SK-N-SH treated with all-trans-retinoic acid at 6 μM for 48 hours (cell line): ENCODE data around the gene FIGNL2.

Source experiments
- CSRNP3 ChIP-seq: fragments of 250-450 bp; sonication (Bioruptor Pico); IDR thresholded peaks from 2 replicates; pipeline ENCODE4 v1.5.1; 2021; ENCODE audit warnings: mild to moderate bottlenecking, moderate library complexity
- ESRRG ChIP-seq: fragments of 250-450 bp; sonication (Bioruptor Pico); IDR thresholded peaks from 2 replicates; pipeline ENCODE4 v1.6.1; 2021; ENCODE audit warnings: mild to moderate bottlenecking
- GLIS3 ChIP-seq: fragments of 250-450 bp; sonication (Bioruptor Pico); IDR thresholded peaks from 2 replicates; pipeline ENCODE4 v1.5.0; 2020; ENCODE audit warnings: mild to moderate bottlenecking, moderate library complexity
- PATZ1 ChIP-seq: fragments of 250-450 bp; sonication (Bioruptor Pico); IDR thresholded peaks from 2 replicates; pipeline ENCODE4 v1.8.0; 2020; ENCODE audit warnings: mild to moderate bottlenecking, moderate library complexity, borderline replicate concordance
- POU6F1 ChIP-seq: fragments of 250-450 bp; sonication (Bioruptor Pico); IDR thresholded peaks from 2 replicates; pipeline ENCODE4 v1.8.0; 2021; ENCODE audit warnings: low read depth, mild to moderate bottlenecking, moderate library complexity, borderline replicate concordance
- PPARA ChIP-seq: fragments of 250-450 bp; sonication (Bioruptor Pico); IDR thresholded peaks from 2 replicates; pipeline ENCODE4 v1.5.0; 2020; ENCODE audit warnings: mild to moderate bottlenecking, borderline replicate concordance
- RARB ChIP-seq: fragments of 250-450 bp; sonication (Bioruptor Pico); IDR thresholded peaks from 2 replicates; pipeline ENCODE4 v1.8.0; 2021; ENCODE audit warnings: mild to moderate bottlenecking, moderate library complexity
- SNAI2 ChIP-seq: fragments of 250-450 bp; sonication (Bioruptor Pico); IDR thresholded peaks from 2 replicates; pipeline ENCODE4 v1.5.0; 2020; ENCODE audit warnings: mild to moderate bottlenecking, moderate library complexity
- TSHZ2 ChIP-seq: fragments of 250-450 bp; sonication (Bioruptor Pico); IDR thresholded peaks from 2 replicates; pipeline ENCODE4 v1.5.0; 2020; ENCODE audit warnings: mild to moderate bottlenecking, moderate library complexity
- ZFP3 ChIP-seq: fragments of 250-450 bp; sonication (Bioruptor Pico); IDR thresholded peaks from 2 replicates; pipeline ENCODE4 v1.5.0; 2020; ENCODE audit warnings: mild to moderate bottlenecking, moderate library complexity
- ZFP30 ChIP-seq: fragments of 450-650 bp; formaldehyde crosslinking; IDR thresholded peaks from 2 replicates; pipeline ENCODE4 v1.5.0; 2022; ENCODE audit warnings: mild to moderate bottlenecking, moderate library complexity

- TF ChIP-seq CSRNP3 (CRISPR knock-in tag) (no peak), ZFP3 (CRISPR knock-in tag) (no peak), POU6F1 (no peak), RARB (CRISPR knock-in tag) (no peak), GLIS3 (CRISPR knock-in tag) (no peak), PPARA (CRISPR knock-in tag) (no peak), ESRRG (CRISPR knock-in tag) (no peak), ZFP30 (no peak), TSHZ2 (CRISPR knock-in tag) (no peak), PATZ1 (no peak), SNAI2 (CRISPR knock-in tag) (no peak)
Observed at GRCh38 chr12:51870504-51870903, 22.0 kb upstream of the FIGNL2 start.
